SH-SY5Y (cell line): ENCODE measurements around the gene MTIF3.

Source experiments
- GATA2 ChIP-seq: IDR thresholded peaks from 2 replicates; pipeline ENCODE4 v1.6.1; 2011; ENCODE audit warnings: mild to moderate bottlenecking, low read depth, low read length
- GATA3 ChIP-seq: IDR thresholded peaks from 2 replicates; pipeline ENCODE4 v1.6.1; 2011; ENCODE audit warnings: low read depth, mild to moderate bottlenecking, low read length, moderate library complexity

- TF ChIP-seq GATA2, result no peak
- no peak for TF ChIP-seq GATA3
Observed at GRCh38 chr13:27493981-27494380, 43.6 kb upstream of the MTIF3 start.
